Transverse colon (tissue), 4 donors: ENCODE data around the gene AOPEP.
"Not testable (repeated sequence)": the region's sequence is repeated elsewhere in the genome, so short reads cannot be mapped to it uniquely, and the experiment has no call there.

Experiments
- EP300 ChIP-seq: sonication (generic); formaldehyde crosslinking; IDR thresholded peaks from one replicate; pipeline ENCODE4 v1.6.1; 2017; ENCODE audit warnings: antibody characterized with exemption, low read depth
- POLR2A ChIP-seq: fragments of 450-650 bp; IDR thresholded peaks from one replicate; pipeline ENCODE4 v1.6.1; 2016; ENCODE audit warnings: antibody characterized with exemption, mild to moderate bottlenecking, moderate library complexity
- POLR2AphosphoS5 ChIP-seq, 3 donors: sonication (generic); formaldehyde crosslinking; IDR thresholded peaks; one replicate each; pipeline ENCODE4 v1.6.1; 2016; ENCODE audit warnings: antibody characterized with exemption in 3 of 3
- TF ChIP-seq, protein P1 (sequence below), 5 experiments: fragments of 200-600 bp in 3 of 5; fragments of 450-650 bp in 2 of 5; sonication (generic) in 3 of 5; IDR thresholded peaks; 1 replicate in 2 of 5; 2 replicates in 3 of 5; pipeline ENCODE4 v1.5.1; 2016 to 2017; ENCODE audit warnings: antibody characterized with exemption in 5 of 5, inconsistent platforms in 3 of 5, mild to moderate bottlenecking in 2 of 5, moderate library complexity in 1 of 5

DNA sequence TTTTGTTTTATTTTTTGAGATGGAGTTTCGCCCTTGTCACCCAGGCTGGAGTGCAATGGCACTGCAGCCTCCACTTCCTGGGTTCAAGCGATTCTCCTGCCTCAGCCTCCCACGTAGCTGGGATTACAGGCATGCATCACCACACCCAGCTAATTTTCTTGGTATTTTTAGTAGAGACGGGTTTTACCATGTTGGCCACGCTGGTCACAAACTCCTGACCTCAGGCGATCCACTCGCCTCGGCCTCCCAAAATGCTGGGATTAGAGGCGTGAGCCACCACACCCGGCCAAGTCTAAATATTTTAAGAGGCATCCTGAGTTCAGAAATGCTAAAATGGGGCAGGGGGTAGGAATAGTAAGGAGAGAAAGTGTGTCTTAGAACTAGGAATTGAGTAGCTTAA is 122.3 kb downstream of the AOPEP start:
- not testable (repeated sequence) for TF ChIP-seq POLR2AphosphoS5 (IDR thresholded peaks at IDR 0.05); EP300; POLR2A
- TF ChIP-seq, protein P1, sequence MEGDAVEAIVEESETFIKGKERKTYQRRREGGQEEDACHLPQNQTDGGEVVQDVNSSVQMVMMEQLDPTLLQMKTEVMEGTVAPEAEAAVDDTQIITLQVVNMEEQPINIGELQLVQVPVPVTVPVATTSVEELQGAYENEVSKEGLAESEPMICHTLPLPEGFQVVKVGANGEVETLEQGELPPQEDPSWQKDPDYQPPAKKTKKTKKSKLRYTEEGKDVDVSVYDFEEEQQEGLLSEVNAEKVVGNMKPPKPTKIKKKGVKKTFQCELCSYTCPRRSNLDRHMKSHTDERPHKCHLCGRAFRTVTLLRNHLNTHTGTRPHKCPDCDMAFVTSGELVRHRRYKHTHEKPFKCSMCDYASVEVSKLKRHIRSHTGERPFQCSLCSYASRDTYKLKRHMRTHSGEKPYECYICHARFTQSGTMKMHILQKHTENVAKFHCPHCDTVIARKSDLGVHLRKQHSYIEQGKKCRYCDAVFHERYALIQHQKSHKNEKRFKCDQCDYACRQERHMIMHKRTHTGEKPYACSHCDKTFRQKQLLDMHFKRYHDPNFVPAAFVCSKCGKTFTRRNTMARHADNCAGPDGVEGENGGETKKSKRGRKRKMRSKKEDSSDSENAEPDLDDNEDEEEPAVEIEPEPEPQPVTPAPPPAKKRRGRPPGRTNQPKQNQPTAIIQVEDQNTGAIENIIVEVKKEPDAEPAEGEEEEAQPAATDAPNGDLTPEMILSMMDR (IDR thresholded peaks at IDR 0.05), result not testable (repeated sequence)
